Peyer's patch (tissue), 4 donors: Measurements from ENCODE around the gene NMT2.

Experiments used
- CTCF ChIP-seq, 6 experiments: fragments of 450-650 bp in 4 of 6; fragments of 200-600 bp in 2 of 6; sonication (generic) in 1 of 6; IDR thresholded peaks; one replicate each; pipeline ENCODE4 v1.5.1; 2017 to 2019; ENCODE audit warnings: antibody characterized with exemption in 6 of 6, mild to moderate bottlenecking in 3 of 6, moderate library complexity in 1 of 6
- POLR2A ChIP-seq, 2 donors: fragments of 450-650 bp; IDR thresholded peaks; one replicate each; pipeline ENCODE4 v1.5.1; 2017; ENCODE audit warnings: antibody characterized with exemption in 2 of 2, mild to moderate bottlenecking in 2 of 2, moderate library complexity in 2 of 2

GRCh38 chr10:15112657-15113056 is 55.8 kb downstream of the NMT2 start:
- TF ChIP-seq CTCF (IDR thresholded peaks at IDR 0.05) (no peak), POLR2A (IDR thresholded peaks at IDR 0.05) (no peak)
